ENCODE measurements around the gene PASK.

DNA sequence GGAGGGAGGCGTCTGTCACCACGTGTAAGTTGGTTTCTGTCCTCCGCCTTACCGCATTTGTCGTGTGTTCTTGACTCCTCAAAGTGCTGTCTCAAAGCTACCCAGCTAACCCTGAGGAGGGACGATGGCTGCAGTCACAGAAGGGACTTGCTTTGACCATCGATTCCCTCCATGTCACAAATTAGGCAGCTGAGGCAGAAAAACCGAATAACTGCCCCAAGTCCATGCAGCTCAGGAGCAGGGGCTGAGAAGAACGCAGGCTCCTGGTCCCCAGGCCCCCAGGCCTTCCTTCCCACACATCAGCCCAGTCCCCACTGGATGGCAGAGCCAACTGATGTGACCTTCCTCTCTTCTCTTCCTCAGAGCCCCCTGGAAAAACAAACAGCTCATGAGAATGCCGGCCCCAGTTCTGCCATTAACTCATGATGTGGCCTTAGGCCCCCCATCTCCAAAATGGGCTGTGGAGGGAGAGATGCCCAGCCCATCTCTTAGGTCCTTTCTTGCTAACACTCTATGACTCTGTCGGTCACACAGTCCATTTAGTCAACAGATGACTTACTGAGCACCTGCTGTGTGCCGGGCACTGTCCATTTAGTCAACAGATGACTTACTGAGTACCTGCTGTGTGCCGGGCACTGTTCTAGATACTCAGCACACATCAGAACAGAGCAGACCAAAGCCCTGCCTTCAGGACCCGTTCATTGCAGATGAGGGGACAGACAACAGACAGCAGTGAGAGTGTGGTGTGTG is 66.8 kb downstream of the PASK start:
- TF ChIP-seq NFRKB (IDR thresholded peaks at IDR 0.05), result no peak
- no peak for TF ChIP-seq ELF4 (IDR thresholded peaks at IDR 0.05)
- TF ChIP-seq HDGF (IDR thresholded peaks at IDR 0.05; ENCODE audit: borderline replicate concordance), result no peak
- TF ChIP-seq, protein P1, sequence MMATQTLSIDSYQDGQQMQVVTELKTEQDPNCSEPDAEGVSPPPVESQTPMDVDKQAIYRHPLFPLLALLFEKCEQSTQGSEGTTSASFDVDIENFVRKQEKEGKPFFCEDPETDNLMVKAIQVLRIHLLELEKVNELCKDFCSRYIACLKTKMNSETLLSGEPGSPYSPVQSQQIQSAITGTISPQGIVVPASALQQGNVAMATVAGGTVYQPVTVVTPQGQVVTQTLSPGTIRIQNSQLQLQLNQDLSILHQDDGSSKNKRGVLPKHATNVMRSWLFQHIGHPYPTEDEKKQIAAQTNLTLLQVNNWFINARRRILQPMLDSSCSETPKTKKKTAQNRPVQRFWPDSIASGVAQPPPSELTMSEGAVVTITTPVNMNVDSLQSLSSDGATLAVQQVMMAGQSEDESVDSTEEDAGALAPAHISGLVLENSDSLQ (IDR thresholded peaks at IDR 0.05), result no peak

Measured in HEK293T (cell line).